Naive thymus-derived CD8-positive, alpha-beta T cell (primary cell): ENCODE data around the gene SLC35F6. TPM values are rescaled to one million over a fixed set of nuclear protein-coding genes. Genes with fewer than 3 reads are reported as not detected.
"Not testable (repeated sequence)": the region's sequence is repeated elsewhere in the genome, so short reads cannot be mapped to it uniquely, and the experiment has no call there.

Source experiments
- ATAC-seq, 2 donors: fragments of 150-1000 bp; cut with Tn5 transposase in 1 of 2; sonication (Bioruptor Pico), chemical (Tn5 transposase) in 1 of 2; 1 replicate in 1 of 2; 2 replicates in 1 of 2; pipeline ENCODE4 v1.10.0; 2021; ENCODE audit warnings: mild to moderate bottlenecking in 2 of 2, moderate library complexity in 2 of 2
- POLR2A ChIA-PET: fragments of 350-600 bp; sonication (Branson Sonifier 250); formaldehyde crosslinking; loops from one replicate; lab custom pipeline; 2021; ENCODE audit warnings: antibody characterized with exemption; lab: Charles Lee
- DNase-seq, 10 donors: peaks; one replicate each; pipeline versions ENCODE4 v3.0.0 to v3.0.0-alpha.2; 2020 to 2022
- H3K27ac Mint-ChIP-seq, 10 donors: one replicate each; pipeline ENCODE4 v1.8.0; 2020 to 2022; ENCODE audit warnings: mild to moderate bottlenecking in 10 of 10, mixed read lengths in 10 of 10, moderate library complexity in 4 of 10, inconsistent platforms in 1 of 10
- H3K27me3 Mint-ChIP-seq, 5 donors: one replicate each; pipeline ENCODE4 v1.8.0; 2021 to 2022; ENCODE audit warnings: mixed read lengths in 5 of 5
- H3K36me3 Mint-ChIP-seq, 3 donors: one replicate each; pipeline ENCODE4 v1.8.0; 2020 to 2022; ENCODE audit warnings: mixed read lengths in 3 of 3, mild to moderate bottlenecking in 2 of 3, inconsistent platforms in 1 of 3
- H3K4me1 Mint-ChIP-seq, 4 donors: one replicate each; pipeline ENCODE4 v1.8.0; 2021 to 2022; ENCODE audit warnings: mixed read lengths in 4 of 4
- H3K4me3 Mint-ChIP-seq, 10 donors: one replicate each; pipeline ENCODE4 v1.8.0; 2020 to 2022; ENCODE audit warnings: mild to moderate bottlenecking in 10 of 10, mixed read lengths in 10 of 10, moderate library complexity in 6 of 10, inconsistent platforms in 1 of 10
- H3K9me3 Mint-ChIP-seq, 9 donors: one replicate each; pipeline ENCODE4 v1.8.0; 2020 to 2022; ENCODE audit warnings: mixed read lengths in 9 of 9, mild to moderate bottlenecking in 3 of 9, inconsistent platforms in 1 of 9, moderate library complexity in 1 of 9
- polyA plus RNA-seq, 3 donors: library from polyadenylated mRNA; unstranded; fragments of 300-500 nt; fragmentation: Illumina TruSeq; gene quantifications; one replicate each; pipeline ENCODE4 v1.2.3, GENCODE V29; 2021
- total RNA-seq, 8 experiments: library from RNA in 2 of 8; stranded (reverse) in 2 of 8; gene quantifications; one replicate each; pipeline ENCODE4 v1.2.3 and lab custom pipeline; 2021 to 2026

Gene SLC35F6
- total and polyA plus RNA-seq, 5 experiments from 2014 or later, result 3.7 to 18.0 (median 6.4) TPM

DNA sequence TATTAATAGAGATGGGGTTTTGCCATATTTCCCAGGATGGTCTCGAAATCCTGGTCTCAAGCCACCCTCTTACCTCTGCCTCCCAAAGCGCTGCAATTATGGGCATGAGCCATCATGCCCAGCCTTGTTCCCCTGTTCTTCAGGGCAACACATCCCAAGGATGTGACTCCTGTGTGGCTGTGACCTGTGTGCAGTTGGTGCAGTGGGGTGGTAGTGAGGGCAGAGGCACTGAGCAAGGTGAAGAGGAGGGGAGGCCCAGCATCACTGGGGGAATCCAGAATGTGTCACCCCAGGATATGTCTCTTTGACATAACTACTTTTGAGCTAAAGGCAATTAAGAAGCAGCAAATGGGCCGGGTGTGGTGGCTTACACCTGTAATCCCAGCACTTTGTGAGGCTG lies 45.1 kb downstream of the SLC35F6 start:
- POLR2A ChIA-PET, result interaction anchor here (1.4 kb wide), 1 partner anchor 9 kb away, joined by 3 read pairs; no protein-coding TSS in a partner anchor
- H3K4me3 Mint-ChIP-seq, result peak overlapping the region in 6 of 10 donors; percentile 5 to 41 (median 28)
- ATAC-seq, result no peak
- no peaks in the 10 kb centered on the region for H3K9me3 Mint-ChIP-seq
- peak overlapping the region in 5 of 10 donors; percentile 26 to 77 (median 67) for H3K27ac Mint-ChIP-seq
- peaks cover 25 to 51% (median 34%) of the 10 kb centered on the region in 4 donors for H3K4me1 Mint-ChIP-seq
- H3K27me3 Mint-ChIP-seq, result peaks cover 0 to 2% (median 0%) of the 10 kb centered on the region in 5 donors
- H3K36me3 Mint-ChIP-seq, result no peaks in the 10 kb centered on the region
- DNase-seq, result no peak

DNA sequence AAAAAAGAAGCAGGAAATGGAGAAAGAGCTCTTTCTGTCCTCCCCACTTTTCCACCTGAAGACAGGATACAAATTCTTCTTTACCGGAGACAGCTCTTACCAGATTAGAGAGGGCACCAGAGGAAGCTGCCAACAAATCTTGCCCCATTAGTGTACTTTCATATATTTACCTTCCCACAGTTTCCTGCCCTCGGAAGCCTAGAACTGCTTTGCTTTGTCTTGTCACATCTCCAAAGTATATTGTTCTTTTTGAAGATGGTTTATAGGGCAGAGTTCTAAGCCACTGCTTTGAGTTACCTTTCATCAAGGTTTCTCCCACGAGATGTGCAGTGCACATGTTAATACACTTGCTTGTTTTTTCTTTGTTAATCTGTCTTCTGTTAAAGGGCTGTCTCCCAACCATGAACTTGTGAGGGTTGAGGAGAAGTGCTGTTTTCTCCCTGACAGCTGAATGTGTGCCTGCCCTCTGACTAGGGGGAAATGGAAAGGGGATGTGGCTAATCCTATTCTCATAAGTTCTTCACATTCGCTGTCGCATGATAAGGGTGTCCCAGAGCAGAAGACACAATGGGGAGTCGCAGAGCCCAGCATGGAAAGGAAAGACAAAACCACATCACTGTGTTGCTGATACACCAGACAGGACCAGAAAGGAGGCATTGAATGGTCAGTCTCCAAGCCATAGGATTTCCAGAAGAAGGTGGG lies 45.9 kb downstream of the SLC35F6 start:
- peaks cover 0 to 2% (median 0%) of the 10 kb centered on the region in 3 donors for H3K36me3 Mint-ChIP-seq
- H3K27ac Mint-ChIP-seq, result peak overlapping the region; percentile 11 to 91 (median 75)
- H3K4me1 Mint-ChIP-seq, result peaks cover 25 to 53% (median 35%) of the 10 kb centered on the region in 4 donors
- peaks cover 0 to 4% (median 0%) of the 10 kb centered on the region in 5 donors for H3K27me3 Mint-ChIP-seq
- ATAC-seq, result peak; percentile 90 to 92
- DNase-seq, result peak in 5 of 10 donors; percentile 32 to 77 (median 37)
- POLR2A ChIA-PET, result interaction anchor here (1.4 kb wide), 1 partner anchor 9 kb away, joined by 3 read pairs; no protein-coding TSS in a partner anchor
- H3K9me3 Mint-ChIP-seq, result no peaks in the 10 kb centered on the region
- H3K4me3 Mint-ChIP-seq, result peak overlapping the region; percentile 7 to 81 (median 66)

DNA sequence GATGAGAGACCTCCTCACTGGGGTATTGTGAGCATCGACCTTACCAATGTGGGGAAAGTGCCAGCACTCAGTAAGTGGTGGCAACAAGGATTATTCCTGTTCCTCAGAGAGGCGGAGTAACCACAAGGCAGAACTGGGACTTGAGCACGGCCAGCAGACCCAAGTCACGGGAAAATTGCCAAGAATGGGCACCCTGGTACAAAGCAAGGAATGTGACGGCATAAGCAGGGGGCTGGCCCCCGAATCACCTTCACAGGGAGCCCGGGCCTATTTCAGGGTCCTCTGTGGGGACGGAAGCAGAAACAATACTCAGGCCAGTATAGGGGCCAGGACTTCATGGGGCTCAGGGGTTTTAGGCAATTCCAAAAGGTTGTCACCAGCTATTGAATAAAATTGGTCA lies 47.2 kb downstream of the SLC35F6 start:
- Mint-ChIP-seq H3K9me3 (no peaks in the 10 kb centered on the region), H3K27me3 (peaks cover 2 to 10% (median 3%) of the 10 kb centered on the region in 5 donors), H3K4me3 (peak overlapping the region in 4 of 10 donors; percentile 50 to 61 (median 54)), H3K27ac (peak overlapping the region in 3 of 10 donors; percentile 37 to 67 (median 59)), H3K4me1 (peaks cover 24 to 55% (median 36%) of the 10 kb centered on the region in 4 donors), H3K36me3 (peaks cover 0 to 4% (median 0%) of the 10 kb centered on the region in 3 donors)
- ATAC-seq (no peak), DNase-seq (no peak)
- POLR2A ChIA-PET, result interaction anchor here (0.6 kb wide), 1 partner anchor 129 kb away, joined by 4 read pairs; no protein-coding TSS in a partner anchor

DNA sequence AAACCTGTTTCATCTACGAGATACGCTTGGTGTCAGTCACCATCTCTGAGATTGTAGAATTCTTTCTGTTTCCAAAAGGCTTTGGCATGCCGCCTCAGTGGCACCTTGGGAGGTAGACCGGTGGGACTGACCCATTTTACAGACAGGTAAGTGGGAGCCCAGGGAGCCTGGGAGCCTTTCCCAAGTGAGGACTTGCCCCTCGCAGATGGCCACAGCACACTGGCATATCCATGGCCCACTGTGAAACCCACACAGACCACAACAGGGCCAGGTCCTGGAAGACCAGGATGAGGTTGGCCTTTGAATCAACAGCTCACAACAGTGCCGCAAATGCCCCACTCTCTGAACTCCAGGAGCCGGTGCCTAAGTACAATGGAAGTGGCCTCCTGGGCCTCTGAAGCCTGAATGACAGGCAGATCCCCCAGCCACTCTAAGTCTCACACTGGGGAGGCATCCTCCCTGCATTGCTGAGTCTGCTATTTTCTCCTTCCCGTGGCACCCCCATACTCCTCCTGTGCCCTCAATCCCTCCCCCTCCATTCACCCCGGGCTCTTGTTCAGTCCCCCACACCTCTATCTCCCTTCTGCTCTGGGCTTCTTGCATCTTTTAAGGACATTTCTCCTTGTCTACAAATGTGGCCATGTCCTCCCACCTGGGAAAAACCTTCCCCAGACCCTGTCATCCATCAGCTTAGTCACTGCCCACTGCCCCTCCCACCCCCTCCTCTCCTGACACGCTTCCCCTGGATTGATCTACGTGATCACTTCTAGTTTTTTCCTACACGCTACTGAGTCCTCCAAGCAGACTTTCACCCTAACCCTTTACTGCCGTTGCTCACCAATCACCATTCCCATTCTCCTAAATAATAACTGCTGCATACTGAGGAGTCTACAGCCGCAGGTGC lies 48.0 kb downstream of the SLC35F6 start:
- Mint-ChIP-seq H3K4me1 (peaks cover 28 to 55% (median 37%) of the 10 kb centered on the region in 4 donors), H3K27me3 (peaks cover 5 to 14% (median 7%) of the 10 kb centered on the region in 5 donors), H3K27ac (peak overlapping the region in 3 of 10 donors; percentile 22 to 73 (median 42)), H3K36me3 (peaks cover 0 to 4% (median 0%) of the 10 kb centered on the region in 3 donors), H3K4me3 (peak overlapping the region in 2 of 10 donors; percentile 31 to 61), H3K9me3 (no peaks in the 10 kb centered on the region)
- POLR2A ChIA-PET, result interaction anchor here (0.6 kb wide), 1 partner anchor 128 kb away, joined by 4 read pairs; no protein-coding TSS in a partner anchor
- ATAC-seq (no peak), DNase-seq (no peak)

DNA sequence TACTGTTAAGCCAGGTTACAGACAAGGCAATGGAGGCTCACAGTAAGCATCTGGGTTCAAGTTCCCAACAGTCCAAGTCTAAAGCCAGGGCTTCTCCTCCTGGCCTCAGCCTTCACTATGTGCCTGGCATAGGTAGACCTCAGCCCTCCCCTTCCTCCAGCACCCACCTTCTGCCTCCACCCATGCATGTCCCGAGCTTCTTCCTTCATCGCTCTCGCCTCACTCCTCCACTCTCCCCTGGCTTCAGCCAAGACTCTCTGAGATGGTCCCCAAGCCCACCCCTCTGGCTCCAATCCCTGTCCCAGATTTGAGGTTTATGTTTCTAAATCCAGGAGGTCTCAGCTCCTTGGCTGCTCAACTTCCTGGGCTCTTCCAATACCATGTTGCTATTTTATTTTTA lies 48.6 kb downstream of the SLC35F6 start:
- Mint-ChIP-seq H3K27ac (peak overlapping the region in 4 of 10 donors; percentile 25 to 60 (median 34)), H3K4me1 (peaks cover 30 to 49% (median 37%) of the 10 kb centered on the region in 4 donors), H3K27me3 (peaks cover 5 to 14% (median 7%) of the 10 kb centered on the region in 5 donors), H3K9me3 (no peaks in the 10 kb centered on the region), H3K36me3 (peaks cover 0 to 4% (median 0%) of the 10 kb centered on the region in 3 donors), H3K4me3 (peak overlapping the region in 4 of 10 donors; percentile 10 to 61 (median 13))
- POLR2A ChIA-PET, result no interaction called here
- DNase-seq, result no peak
- ATAC-seq, result no peak

DNA sequence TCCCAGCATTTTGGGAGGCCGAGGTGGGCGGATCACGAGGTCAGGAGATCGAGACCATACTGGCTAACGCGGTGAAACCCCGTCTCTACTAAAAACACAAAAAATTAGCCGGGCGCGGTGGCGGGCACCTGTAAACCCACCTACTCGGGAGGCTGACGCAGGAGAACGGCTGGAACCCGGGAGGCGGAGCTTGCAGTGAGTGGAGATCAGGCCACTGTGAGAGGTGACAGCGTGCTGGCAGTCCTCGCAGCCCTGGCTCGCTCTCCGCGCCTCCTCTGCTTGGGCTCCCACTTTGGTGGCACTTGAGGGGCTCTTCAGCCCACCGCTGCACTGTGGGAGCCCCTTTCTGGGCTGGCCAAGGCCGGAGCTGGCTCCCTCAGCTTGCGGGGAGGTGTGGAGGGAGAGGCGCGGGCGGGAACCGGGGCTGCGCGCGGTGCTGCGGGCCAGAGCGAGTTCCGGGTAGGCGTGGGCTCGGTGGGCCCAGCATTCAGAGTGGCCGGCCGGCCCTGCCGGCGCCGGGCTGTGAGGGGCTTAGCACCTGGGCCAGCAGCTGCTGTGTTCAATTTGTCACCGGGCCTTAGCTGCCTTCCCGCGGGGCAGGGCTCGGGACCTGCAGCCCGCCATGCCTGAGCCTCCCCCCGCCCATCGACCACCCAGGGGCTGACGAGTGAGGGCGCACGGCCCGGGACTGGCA lies 50.1 kb downstream of the SLC35F6 start:
- H3K4me3 Mint-ChIP-seq, H3K9me3 Mint-ChIP-seq, H3K36me3 Mint-ChIP-seq, ATAC-seq, POLR2A ChIA-PET, DNase-seq: not testable (repeated sequence)
- Mint-ChIP-seq H3K27me3 (peaks cover 5 to 15% (median 8%) of the 10 kb centered on the region in 5 donors), H3K27ac (peak overlapping the region in 1 of 10 donors; percentile 66), H3K4me1 (peaks cover 28 to 39% (median 32%) of the 10 kb centered on the region in 4 donors)

DNA sequence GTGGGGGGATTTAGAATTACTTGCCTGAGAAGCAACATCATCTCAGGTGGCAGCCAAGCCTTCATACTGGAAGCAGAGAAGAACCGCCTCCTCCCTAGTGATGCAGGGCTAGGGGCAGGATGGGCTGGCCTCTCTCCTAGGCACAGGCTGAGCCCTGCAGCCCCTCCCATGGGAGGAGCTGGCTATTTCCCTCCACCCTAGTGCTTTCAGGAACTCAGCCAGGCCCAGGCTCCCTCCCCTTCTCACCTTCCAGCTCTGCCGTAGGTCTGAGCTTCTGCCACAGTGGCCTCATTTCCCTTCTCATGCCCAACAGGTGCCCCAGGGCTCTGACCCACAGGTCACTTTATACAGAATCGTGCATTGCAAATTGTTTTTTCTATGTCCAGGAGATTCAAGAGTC lies 52.8 kb downstream of the SLC35F6 start:
- ATAC-seq (peak in 1 of 2 donors; percentile 24), DNase-seq (no peak)
- Mint-ChIP-seq H3K27me3 (peaks cover 5 to 18% (median 8%) of the 10 kb centered on the region in 5 donors), H3K9me3 (no peaks in the 10 kb centered on the region), H3K4me3 (peak overlapping the region in 2 of 10 donors; percentile 86 to 88), H3K36me3 (peaks cover 0 to 4% (median 0%) of the 10 kb centered on the region in 3 donors), H3K27ac (peak overlapping the region in 1 of 10 donors; percentile 24), H3K4me1 (peaks cover 9 to 19% (median 12%) of the 10 kb centered on the region in 4 donors)
- POLR2A ChIA-PET, result no interaction called here

DNA sequence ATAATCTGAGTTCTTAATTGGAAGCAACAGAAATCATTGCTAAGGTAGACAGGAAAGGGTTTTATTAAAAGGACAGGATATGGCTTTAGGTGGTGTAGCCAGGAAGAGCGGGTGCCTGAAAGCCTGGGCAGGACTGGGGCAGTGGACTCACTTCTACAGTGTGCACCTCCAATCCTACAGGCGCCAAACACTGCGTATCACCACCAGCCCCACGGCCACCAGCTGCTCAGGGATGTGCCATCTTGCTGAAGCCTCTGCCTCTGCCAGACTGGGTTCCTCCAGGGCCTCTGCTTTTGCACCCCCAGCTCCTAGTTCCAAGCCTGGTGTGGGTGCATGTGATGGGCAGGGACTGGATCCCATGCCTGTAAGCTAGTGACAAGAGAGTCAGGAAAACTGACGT lies 54.2 kb downstream of the SLC35F6 start:
- POLR2A ChIA-PET, result interaction anchor here (1.5 kb wide), 1 partner anchor 9 kb away, joined by 3 read pairs; no protein-coding TSS in a partner anchor
- no peaks in the 10 kb centered on the region for H3K9me3 Mint-ChIP-seq
- H3K4me3 Mint-ChIP-seq, result no peak overlapping the region
- H3K27me3 Mint-ChIP-seq, result peaks cover 5 to 16% (median 8%) of the 10 kb centered on the region in 5 donors
- peaks cover 0 to 14% (median 7%) of the 10 kb centered on the region in 4 donors for H3K4me1 Mint-ChIP-seq
- no peak for DNase-seq
- H3K36me3 Mint-ChIP-seq, result peaks cover 0 to 4% (median 0%) of the 10 kb centered on the region in 3 donors
- ATAC-seq, result no peak
- H3K27ac Mint-ChIP-seq, result peak overlapping the region in 1 of 10 donors; percentile 60

DNA sequence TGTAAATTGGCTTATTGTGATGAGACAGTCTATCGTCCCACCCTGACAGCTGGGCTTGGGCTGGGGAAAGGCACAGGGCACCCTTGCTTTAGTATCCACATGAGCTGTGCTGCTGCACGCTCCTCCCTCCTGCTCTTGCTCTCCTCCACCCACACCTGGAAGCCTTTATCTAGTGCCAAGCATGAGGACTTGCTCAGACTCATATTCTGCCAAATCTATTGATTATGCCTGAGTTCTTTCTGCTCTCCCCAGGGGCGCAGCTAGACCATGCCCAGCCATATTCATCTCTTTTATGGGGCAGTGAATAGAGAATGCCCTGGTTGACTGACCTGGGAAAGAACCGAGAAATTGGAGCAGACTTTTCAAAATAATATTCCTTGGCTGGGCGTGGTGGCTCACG lies 54.9 kb downstream of the SLC35F6 start:
- H3K4me3 Mint-ChIP-seq, result no peak overlapping the region

DNA sequence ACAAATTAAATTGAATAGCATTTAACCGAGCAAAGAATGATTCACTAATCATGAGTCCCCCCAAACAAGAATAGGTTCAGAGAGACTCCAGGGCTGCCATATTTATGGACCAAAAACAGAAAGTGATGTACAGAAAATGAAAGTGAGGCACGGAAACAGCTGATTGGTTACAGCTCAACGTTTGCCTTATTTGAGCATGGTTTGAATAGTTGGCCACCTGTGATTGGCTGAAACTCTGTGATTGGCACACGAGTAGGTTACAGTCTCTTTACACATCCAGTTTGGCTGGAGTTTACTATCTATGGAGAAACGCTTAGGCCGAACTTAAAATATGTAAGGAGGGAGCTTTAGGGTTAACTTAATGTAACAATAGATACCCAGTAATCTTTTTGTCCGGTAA lies 56.8 kb downstream of the SLC35F6 start:
- H3K27me3 Mint-ChIP-seq, result peaks cover 3 to 15% (median 6%) of the 10 kb centered on the region in 5 donors
- no peak for DNase-seq
- H3K36me3 Mint-ChIP-seq, result no peaks in the 10 kb centered on the region
- no peak for ATAC-seq
- POLR2A ChIA-PET, result no interaction called here
- no peak overlapping the region for H3K27ac Mint-ChIP-seq
- peaks cover 0 to 11% (median 2%) of the 10 kb centered on the region in 4 donors for H3K4me1 Mint-ChIP-seq
- no peak overlapping the region for H3K4me3 Mint-ChIP-seq
- no peaks in the 10 kb centered on the region for H3K9me3 Mint-ChIP-seq

More for the DNA sequence above, 54.9 kb downstream of the SLC35F6 start:
- H3K27me3 Mint-ChIP-seq, result peaks cover 5 to 16% (median 8%) of the 10 kb centered on the region in 5 donors
- DNase-seq (no peak), ATAC-seq (no peak)
- H3K9me3 Mint-ChIP-seq, result no peaks in the 10 kb centered on the region
- H3K4me1 Mint-ChIP-seq, result peaks cover 0 to 11% (median 5%) of the 10 kb centered on the region in 4 donors
- peak overlapping the region in 1 of 10 donors; percentile 14 for H3K27ac Mint-ChIP-seq
- H3K36me3 Mint-ChIP-seq, result peaks cover 0 to 4% (median 0%) of the 10 kb centered on the region in 3 donors
- POLR2A ChIA-PET, result interaction anchor here (1.5 kb wide), 1 partner anchor 9 kb away, joined by 3 read pairs; no protein-coding TSS in a partner anchor

DNA sequence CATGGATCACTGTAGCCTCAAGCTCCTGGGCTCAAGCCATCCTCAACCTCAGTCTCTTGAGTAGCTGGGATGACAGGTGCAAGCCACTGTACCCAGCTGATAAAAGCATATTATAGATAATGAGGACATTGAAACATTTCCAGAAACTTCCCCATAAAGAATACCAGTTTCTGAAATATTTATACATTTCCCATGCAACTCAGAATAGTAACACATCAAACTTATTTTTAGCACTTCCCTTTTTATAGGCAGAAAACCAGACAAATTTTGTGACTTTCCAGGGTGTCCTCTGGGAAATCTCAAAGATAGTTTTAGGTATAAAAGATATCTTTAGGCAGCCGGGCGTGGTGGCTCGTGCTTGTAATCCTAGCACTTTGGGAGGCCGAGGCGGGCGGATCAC lies 58.8 kb downstream of the SLC35F6 start:
- Mint-ChIP-seq H3K9me3 (no peaks in the 10 kb centered on the region), H3K36me3 (no peaks in the 10 kb centered on the region), H3K27me3 (peaks cover 0 to 9% (median 0%) of the 10 kb centered on the region in 5 donors), H3K4me1 (peaks cover 0 to 3% (median 0%) of the 10 kb centered on the region in 4 donors), H3K27ac (no peak overlapping the region), H3K4me3 (no peak overlapping the region)
- ATAC-seq, result no peak
- POLR2A ChIA-PET, result no interaction called here
- DNase-seq, result no peak
